Smooth muscle cell (in vitro differentiated cells): Measurements from ENCODE around the gene FAM209A. TPM values are rescaled to one million over a fixed set of nuclear protein-coding genes. Genes with fewer than 3 reads are reported as not detected.

Source experiments
- DNase-seq: peaks from one replicate; lab custom pipeline; 2025; ENCODE audit not compliant: unreplicated experiment; lab: John Stamatoyannopoulos, UW
- H2AFZ ChIP-seq: fragments of 200-600 bp; sonication (generic); 2 replicates; pipeline ENCODE4 v1.6.0; 2016; ENCODE audit warnings: antibody characterized with exemption, low read depth, mild to moderate bottlenecking
- H3F3A ChIP-seq: fragments of 200-600 bp; sonication (generic); 2 replicates; pipeline ENCODE4 v1.6.0; 2017; ENCODE audit warnings: antibody characterized with exemption, low read depth
- H3K27ac ChIP-seq: fragments of 200-600 bp; sonication (generic); 2 replicates; pipeline ENCODE4 v1.5.1; 2016; ENCODE audit warnings: low read depth, mild to moderate bottlenecking
- H3K27me3 ChIP-seq: fragments of 200-600 bp; sonication (generic); 2 replicates; pipeline ENCODE4 v1.6.1; 2016; ENCODE audit warnings: low read depth, mild to moderate bottlenecking
- H3K36me3 ChIP-seq: fragments of 200-600 bp; sonication (generic); 2 replicates; pipeline ENCODE4 v1.5.1; 2016; ENCODE audit warnings: low read depth
- H3K4me1 ChIP-seq: fragments of 200-600 bp; sonication (generic); 2 replicates; pipeline ENCODE4 v1.5.1; 2016; ENCODE audit warnings: low read depth
- H3K4me2 ChIP-seq: fragments of 200-600 bp; sonication (generic); 2 replicates; pipeline ENCODE4 v1.6.0; 2016; ENCODE audit warnings: mild to moderate bottlenecking
- H3K4me3 ChIP-seq: fragments of 200-600 bp; sonication (generic); 2 replicates; pipeline ENCODE4 v1.5.1; 2016; ENCODE audit warnings: mild to moderate bottlenecking
- H3K79me2 ChIP-seq: fragments of 200-600 bp; sonication (generic); 2 replicates; pipeline ENCODE4 v1.6.0; 2016; ENCODE audit warnings: low read depth, mild to moderate bottlenecking
- H3K9ac ChIP-seq: fragments of 200-600 bp; sonication (generic); 2 replicates; pipeline ENCODE4 v1.6.0; 2016; ENCODE audit warnings: low read depth
- H3K9me3 ChIP-seq: fragments of 200-600 bp; sonication (generic); replicated peaks from 2 replicates; pipeline ENCODE4 v1.5.1; 2016; ENCODE audit warnings: low read depth
- H4K20me1 ChIP-seq: fragments of 200-600 bp; sonication (generic); 2 replicates; pipeline ENCODE4 v1.6.0; 2016; ENCODE audit warnings: low read depth
- CTCF ChIP-seq: fragments of 200-600 bp; sonication (generic); IDR thresholded peaks from 2 replicates; pipeline ENCODE4 v1.5.1; 2017; ENCODE audit warnings: borderline replicate concordance, mild to moderate bottlenecking, antibody characterized with exemption; ENCODE audit not compliant: insufficient read depth, poor library complexity, severe bottlenecking
- WGBS: methylation state at CpG from one replicate; pipeline ENCODE4 v1.1.7; 2016; ENCODE audit warnings: low lambda C conversion rate; 5-methylcytosine and 5-hydroxymethylcytosine counted together
- polyA plus RNA-seq: library from polyadenylated mRNA; unstranded; fragments of >200 nt; fragmentation: Nextera tagmentation; extraction: Ambion mirVana; gene quantifications from 2 replicates; pipeline ENCODE4 v1.2.1, GENCODE V29; 2016
- total RNA-seq: library from RNA; depleted of rRNA; stranded (reverse); fragments of >200 nt; gene quantifications from 2 replicates; pipeline ENCODE4 v1.2.3, GENCODE V29; 2014

Gene FAM209A
- total and polyA plus RNA-seq, 2 experiments from 2014 or later, result 0.35 TPM; not detected in 1

DNA sequence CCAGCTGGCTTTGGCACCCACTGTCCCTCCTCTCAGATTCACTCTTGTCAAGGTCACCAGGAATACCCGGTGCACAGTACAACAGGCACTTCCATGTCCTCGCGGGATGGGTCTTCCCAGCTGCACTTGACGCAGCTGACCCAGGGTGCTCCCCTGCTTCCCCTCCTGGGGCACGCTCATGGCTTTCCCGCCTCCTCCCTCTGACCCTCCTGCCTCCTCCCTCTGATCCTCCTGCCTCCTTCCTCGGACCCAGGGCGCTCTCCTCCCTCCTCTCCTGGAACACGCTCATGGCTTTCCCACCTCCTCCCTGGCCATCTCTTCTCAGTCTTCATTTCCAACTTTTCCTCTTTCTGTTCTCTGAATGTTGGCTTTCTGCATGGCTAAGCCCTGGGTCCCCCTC lies 50.6 kb downstream of the FAM209A start:
- Histone ChIP-seq H3K4me1 (no peaks in the 10 kb centered on the region), H3F3A (no peaks in the 10 kb centered on the region), H3K9me3 (no peaks in the 10 kb centered on the region), H3K27me3 (no peaks in the 10 kb centered on the region), H3K79me2 (no peaks in the 10 kb centered on the region), H3K27ac (no peak overlapping the region), H3K9ac (no peak overlapping the region), H3K4me2 (no peak overlapping the region), H4K20me1 (no peaks in the 10 kb centered on the region), H3K36me3 (no peaks in the 10 kb centered on the region), H2AFZ (no peak overlapping the region), H3K4me3 (no peak overlapping the region)
- 93% methylated on average over 9 of the region's 9 CpGs for WGBS
- no peak for DNase-seq
- TF ChIP-seq CTCF, result no peak

Other genes starting within 250 kb of the FAM209A start
- gene FAM210B, start 165.8 kb upstream of the FAM209A start, total RNA-seq, result 32.3 and 38.2 TPM in 2 replicates
- gene FAM210B, start 165.8 kb upstream of the FAM209A start, polyA plus RNA-seq, result 32.0 and 43.7 TPM in 2 replicates
- 9.2 and 12.7 TPM in 2 replicates for gene AURKA, start 132.5 kb upstream of the FAM209A start, total RNA-seq
- 13.8 and 13.9 TPM in 2 replicates for gene AURKA, start 132.5 kb upstream of the FAM209A start, polyA plus RNA-seq
- gene CSTF1, start 132.1 kb upstream of the FAM209A start, total RNA-seq, result 38.5 and 52.4 TPM in 2 replicates
- gene CSTF1, start 132.1 kb upstream of the FAM209A start, polyA plus RNA-seq, result 21.6 and 27.8 TPM in 2 replicates
- gene CASS4, start 112.5 kb upstream of the FAM209A start, total RNA-seq, result 0.22 TPM in 1 of 2 replicates, not detected in the other
- 0.07 and 0.34 TPM in 2 replicates for gene CASS4, start 112.5 kb upstream of the FAM209A start, polyA plus RNA-seq
- 35.1 and 38.0 TPM in 2 replicates for gene RTF2, start 56.1 kb upstream of the FAM209A start, total RNA-seq
- 106 and 109 TPM in 2 replicates for gene RTF2, start 56.1 kb upstream of the FAM209A start, polyA plus RNA-seq
- gene FAM209B, start 8.5 kb downstream of the FAM209A start, total RNA-seq, result 2.6 TPM in 1 of 2 replicates, not detected in the other
- gene FAM209B, start 8.5 kb downstream of the FAM209A start, polyA plus RNA-seq, result 0.27 and 1.4 TPM in 2 replicates
- gene TFAP2C, start 104.6 kb downstream of the FAM209A start, total RNA-seq, result 3.4 and 5.8 TPM in 2 replicates
- gene TFAP2C, start 104.6 kb downstream of the FAM209A start, polyA plus RNA-seq, result 2.5 and 7.3 TPM in 2 replicates